Ishikawa (cell line): Measurements from ENCODE around the gene CAMK2N1.

Source experiments
- CEBPB ChIP-seq: IDR thresholded peaks from 2 replicates; pipeline ENCODE4 v1.6.1; 2012
- CREB1 ChIP-seq: IDR thresholded peaks from 2 replicates; pipeline ENCODE4 v1.6.1; 2012; ENCODE audit warnings: low read depth
- EGR1 ChIP-seq: IDR thresholded peaks from 2 replicates; pipeline ENCODE4 v1.6.1; 2012
- EP300 ChIP-seq: IDR thresholded peaks from 2 replicates; pipeline ENCODE4 v1.6.1; 2012; ENCODE audit warnings: borderline replicate concordance
- FOXM1 ChIP-seq: IDR thresholded peaks from 2 replicates; pipeline ENCODE4 v1.6.1; 2012; ENCODE audit warnings: low read depth, borderline replicate concordance
- NFIC ChIP-seq: IDR thresholded peaks from 2 replicates; pipeline ENCODE4 v1.6.1; 2012
- RAD21 ChIP-seq: IDR thresholded peaks from 2 replicates; pipeline ENCODE4 v1.6.1; 2012; ENCODE audit warnings: low read depth
- TAF1 ChIP-seq: IDR thresholded peaks from 2 replicates; pipeline ENCODE4 v1.6.1; 2012; ENCODE audit warnings: low read depth, mild to moderate bottlenecking
- TCF12 ChIP-seq: IDR thresholded peaks from 2 replicates; pipeline ENCODE4 v1.6.1; 2012; ENCODE audit warnings: low read depth
- TEAD4 ChIP-seq: IDR thresholded peaks from 2 replicates; pipeline ENCODE4 v1.6.1; 2012
- USF1 ChIP-seq: IDR thresholded peaks from 2 replicates; pipeline ENCODE4 v1.6.1; 2012
- YY1 ChIP-seq: IDR thresholded peaks from 2 replicates; pipeline ENCODE4 v1.6.1; 2012; ENCODE audit warnings: low read depth
- ZBTB7A ChIP-seq: IDR thresholded peaks from 2 replicates; pipeline ENCODE4 v1.6.1; 2012; ENCODE audit warnings: low read depth
- TF ChIP-seq, protein P1 (sequence below): IDR thresholded peaks from 2 replicates; pipeline ENCODE4 v1.6.1; 2012; ENCODE audit warnings: low read depth, mild to moderate bottlenecking
- TF ChIP-seq, protein P2 (sequence below): IDR thresholded peaks from 2 replicates; pipeline ENCODE4 v1.6.1; 2012

CAMK2N1 gene

DNA sequence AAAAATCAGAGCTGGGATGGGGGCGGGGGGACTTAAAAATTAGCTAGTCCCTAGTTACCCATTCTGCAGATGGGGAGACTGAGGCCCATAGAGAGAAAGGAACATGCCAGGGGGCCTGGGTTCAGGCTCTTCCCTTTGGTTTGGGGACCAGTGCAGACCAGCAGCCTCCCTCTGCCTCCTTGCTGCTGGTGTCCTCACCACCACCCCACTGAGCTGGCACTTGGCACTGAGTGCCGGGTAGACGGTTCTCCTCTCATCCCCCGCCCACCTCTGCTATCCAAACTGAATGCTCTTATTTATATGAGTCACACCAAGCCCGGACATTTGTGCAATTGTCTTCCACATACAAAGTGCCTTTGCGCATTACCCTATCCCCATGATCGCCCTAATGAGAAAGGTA is 39.2 kb downstream of the CAMK2N1 start:
- TF ChIP-seq, protein P1, sequence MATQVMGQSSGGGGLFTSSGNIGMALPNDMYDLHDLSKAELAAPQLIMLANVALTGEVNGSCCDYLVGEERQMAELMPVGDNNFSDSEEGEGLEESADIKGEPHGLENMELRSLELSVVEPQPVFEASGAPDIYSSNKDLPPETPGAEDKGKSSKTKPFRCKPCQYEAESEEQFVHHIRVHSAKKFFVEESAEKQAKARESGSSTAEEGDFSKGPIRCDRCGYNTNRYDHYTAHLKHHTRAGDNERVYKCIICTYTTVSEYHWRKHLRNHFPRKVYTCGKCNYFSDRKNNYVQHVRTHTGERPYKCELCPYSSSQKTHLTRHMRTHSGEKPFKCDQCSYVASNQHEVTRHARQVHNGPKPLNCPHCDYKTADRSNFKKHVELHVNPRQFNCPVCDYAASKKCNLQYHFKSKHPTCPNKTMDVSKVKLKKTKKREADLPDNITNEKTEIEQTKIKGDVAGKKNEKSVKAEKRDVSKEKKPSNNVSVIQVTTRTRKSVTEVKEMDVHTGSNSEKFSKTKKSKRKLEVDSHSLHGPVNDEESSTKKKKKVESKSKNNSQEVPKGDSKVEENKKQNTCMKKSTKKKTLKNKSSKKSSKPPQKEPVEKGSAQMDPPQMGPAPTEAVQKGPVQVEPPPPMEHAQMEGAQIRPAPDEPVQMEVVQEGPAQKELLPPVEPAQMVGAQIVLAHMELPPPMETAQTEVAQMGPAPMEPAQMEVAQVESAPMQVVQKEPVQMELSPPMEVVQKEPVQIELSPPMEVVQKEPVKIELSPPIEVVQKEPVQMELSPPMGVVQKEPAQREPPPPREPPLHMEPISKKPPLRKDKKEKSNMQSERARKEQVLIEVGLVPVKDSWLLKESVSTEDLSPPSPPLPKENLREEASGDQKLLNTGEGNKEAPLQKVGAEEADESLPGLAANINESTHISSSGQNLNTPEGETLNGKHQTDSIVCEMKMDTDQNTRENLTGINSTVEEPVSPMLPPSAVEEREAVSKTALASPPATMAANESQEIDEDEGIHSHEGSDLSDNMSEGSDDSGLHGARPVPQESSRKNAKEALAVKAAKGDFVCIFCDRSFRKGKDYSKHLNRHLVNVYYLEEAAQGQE = no peak
- no peak for TF ChIP-seq CREB1
- no peak for TF ChIP-seq TEAD4
- no peak for TF ChIP-seq CEBPB
- no peak for TF ChIP-seq USF1
- TF ChIP-seq TCF12 = no peak
- TF ChIP-seq NFIC = no peak
- no peak for TF ChIP-seq EP300
- TF ChIP-seq, protein P2, sequence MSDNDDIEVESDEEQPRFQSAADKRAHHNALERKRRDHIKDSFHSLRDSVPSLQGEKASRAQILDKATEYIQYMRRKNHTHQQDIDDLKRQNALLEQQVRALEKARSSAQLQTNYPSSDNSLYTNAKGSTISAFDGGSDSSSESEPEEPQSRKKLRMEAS = no peak
- TF ChIP-seq FOXM1 = no peak
- no peak for TF ChIP-seq RAD21
- TF ChIP-seq ZBTB7A = no peak
- TF ChIP-seq EGR1 = no peak
- TF ChIP-seq YY1 = no peak

DNA sequence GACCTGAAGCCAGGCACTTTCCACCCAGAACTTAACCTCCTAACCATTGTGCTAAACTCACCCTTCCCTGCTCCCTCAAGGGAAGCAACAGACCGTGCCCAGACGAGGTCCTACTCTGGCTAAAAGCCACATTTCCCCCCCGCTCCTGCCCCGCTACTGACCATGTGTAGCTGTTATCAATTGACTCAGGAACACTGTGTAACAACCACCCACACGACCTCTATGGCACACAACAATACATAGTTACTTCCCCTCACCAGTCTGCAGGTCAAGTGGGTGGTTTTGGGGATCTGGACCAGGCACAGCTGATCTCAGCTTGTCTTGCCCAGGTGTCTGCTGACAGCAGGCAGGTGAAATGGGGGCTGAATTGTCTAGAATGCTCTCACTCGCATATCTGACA is 40.1 kb downstream of the CAMK2N1 start:
- TF ChIP-seq, protein P2 = no peak
- no peak for TF ChIP-seq EGR1
- TF ChIP-seq, protein P1 = no peak
- TF ChIP-seq ZBTB7A = no peak
- no peak for TF ChIP-seq EP300
- TF ChIP-seq RAD21 = no peak
- TF ChIP-seq YY1 = no peak

GRCh38 chr1:20443703-20444586 is 42.1 kb downstream of the CAMK2N1 start:
- no peak for TF ChIP-seq ZBTB7A
- TF ChIP-seq, protein P1 = no peak
- no peak for TF ChIP-seq CEBPB
- TF ChIP-seq YY1 = no peak
- TF ChIP-seq CREB1 = no peak
- no peak for TF ChIP-seq NFIC
- TF ChIP-seq TAF1 = no peak
- no peak for TF ChIP-seq TCF12
- no peak for TF ChIP-seq USF1
- TF ChIP-seq RAD21 = no peak
- TF ChIP-seq EGR1 = no peak
- no peak for TF ChIP-seq FOXM1
- TF ChIP-seq, protein P2 = no peak
- TF ChIP-seq EP300 = no peak
- TF ChIP-seq TEAD4 = no peak

- TF ChIP-seq ZBTB7A (no peak), NFIC (no peak), USF1 (no peak), YY1 (no peak), TEAD4 (no peak), TAF1 (no peak), TCF12 (no peak), FOXM1 (no peak)
- TF ChIP-seq, protein P2 = no peak
These were observed 42.9 kb downstream of the CAMK2N1 start for GRCh38 chr1:20442920-20443625.
